SK-N-SH treated with all-trans-retinoic acid at 6 μM for 48 hours (cell line): ENCODE data around the gene GPR155.

Experiments used
- ATAC-seq: fragments of 200-7000 bp; cut with Tn5 transposase; 3 replicates; pipeline ENCODE4 v1.9.1; 2020; ENCODE audit warnings: mild to moderate bottlenecking, moderate library complexity
- ARNTL ChIP-seq: fragments of 450-650 bp; formaldehyde crosslinking; IDR thresholded peaks from 2 replicates; pipeline ENCODE4 v1.5.0; 2020; ENCODE audit warnings: low read depth, mild to moderate bottlenecking, moderate library complexity, borderline replicate concordance
- BACH2 ChIP-seq: fragments of 250-450 bp; sonication (Bioruptor Pico); IDR thresholded peaks from 2 replicates; pipeline ENCODE4 v1.9.0; 2021; ENCODE audit warnings: mild to moderate bottlenecking, borderline replicate concordance
- CSDC2 ChIP-seq: fragments of 250-450 bp; sonication (Bioruptor Pico); IDR thresholded peaks from 2 replicates; pipeline ENCODE4 v1.5.0; 2020; ENCODE audit warnings: mild to moderate bottlenecking, moderate library complexity
- CSRNP3 ChIP-seq: fragments of 250-450 bp; sonication (Bioruptor Pico); IDR thresholded peaks from 2 replicates; pipeline ENCODE4 v1.5.1; 2021; ENCODE audit warnings: mild to moderate bottlenecking, moderate library complexity
- ESRRG ChIP-seq: fragments of 250-450 bp; sonication (Bioruptor Pico); IDR thresholded peaks from 2 replicates; pipeline ENCODE4 v1.6.1; 2021; ENCODE audit warnings: mild to moderate bottlenecking
- GLIS3 ChIP-seq: fragments of 250-450 bp; sonication (Bioruptor Pico); IDR thresholded peaks from 2 replicates; pipeline ENCODE4 v1.5.0; 2020; ENCODE audit warnings: mild to moderate bottlenecking, moderate library complexity
- ISL1 ChIP-seq: fragments of 250-450 bp; sonication (Bioruptor Pico); IDR thresholded peaks from 2 replicates; pipeline ENCODE4 v2.1.2; 2022; ENCODE audit warnings: mild to moderate bottlenecking, moderate library complexity
- PATZ1 ChIP-seq: fragments of 250-450 bp; sonication (Bioruptor Pico); IDR thresholded peaks from 2 replicates; pipeline ENCODE4 v1.8.0; 2020; ENCODE audit warnings: mild to moderate bottlenecking, moderate library complexity, borderline replicate concordance
- POU6F1 ChIP-seq: fragments of 250-450 bp; sonication (Bioruptor Pico); IDR thresholded peaks from 2 replicates; pipeline ENCODE4 v1.8.0; 2021; ENCODE audit warnings: low read depth, mild to moderate bottlenecking, moderate library complexity, borderline replicate concordance
- RARB ChIP-seq: fragments of 250-450 bp; sonication (Bioruptor Pico); IDR thresholded peaks from 2 replicates; pipeline ENCODE4 v1.8.0; 2021; ENCODE audit warnings: mild to moderate bottlenecking, moderate library complexity
- SNAI2 ChIP-seq: fragments of 250-450 bp; sonication (Bioruptor Pico); IDR thresholded peaks from 2 replicates; pipeline ENCODE4 v1.5.0; 2020; ENCODE audit warnings: mild to moderate bottlenecking, moderate library complexity
- TCF4 ChIP-seq: fragments of 250-450 bp; sonication (Bioruptor Pico); IDR thresholded peaks from 2 replicates; pipeline ENCODE4 v1.8.0; 2021; ENCODE audit warnings: mild to moderate bottlenecking, moderate library complexity, borderline replicate concordance
- TOX ChIP-seq: fragments of 250-450 bp; sonication (Bioruptor Pico); IDR thresholded peaks from 2 replicates; pipeline ENCODE4 v1.8.0; 2021; ENCODE audit warnings: mild to moderate bottlenecking, moderate library complexity, borderline replicate concordance
- ZFP30 ChIP-seq: fragments of 450-650 bp; formaldehyde crosslinking; IDR thresholded peaks from 2 replicates; pipeline ENCODE4 v1.5.0; 2022; ENCODE audit warnings: mild to moderate bottlenecking, moderate library complexity
- ZNF70 ChIP-seq: fragments of 450-650 bp; formaldehyde crosslinking; IDR thresholded peaks from 2 replicates; pipeline ENCODE4 v1.5.0; 2020; ENCODE audit warnings: mild to moderate bottlenecking, moderate library complexity
- ZNF8 ChIP-seq: fragments of 450-650 bp; formaldehyde crosslinking; IDR thresholded peaks from 2 replicates; pipeline ENCODE4 v1.5.0; 2020; ENCODE audit warnings: mild to moderate bottlenecking, moderate library complexity
- TF ChIP-seq, protein P1 (sequence below): fragments of 250-450 bp; sonication (Bioruptor Pico); IDR thresholded peaks from 2 replicates; pipeline ENCODE4 v1.5.0; 2020; ENCODE audit warnings: mild to moderate bottlenecking, moderate library complexity
- TF ChIP-seq, protein P2 (sequence below): fragments of 250-450 bp; sonication (Bioruptor Pico); IDR thresholded peaks from 2 replicates; pipeline ENCODE4 v1.5.1; 2020; ENCODE audit warnings: low read depth, mild to moderate bottlenecking, moderate library complexity

Gene GPR155

DNA sequence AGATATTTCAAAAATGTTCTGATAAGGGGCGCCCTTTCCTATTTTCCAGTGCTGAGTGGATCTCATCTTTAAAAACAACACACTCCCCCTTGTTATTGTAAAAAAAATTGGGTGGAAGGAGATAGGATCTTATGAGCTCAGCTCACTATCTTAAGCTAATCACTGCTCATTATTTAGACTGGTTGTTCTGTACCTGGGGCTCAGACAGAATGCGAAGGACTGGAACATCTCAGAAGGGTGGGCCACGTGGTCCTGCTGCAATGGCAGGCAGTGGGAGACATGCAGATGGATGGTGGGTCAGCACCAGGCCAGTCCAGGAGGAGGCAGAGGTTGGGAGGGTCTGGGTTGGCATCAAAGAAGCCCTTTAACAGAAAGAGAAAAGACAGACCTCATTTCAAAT is 48.3 kb upstream of the GPR155 start:
- TF ChIP-seq ISL1 (CRISPR knock-in tag), result peak; percentile 53
- TF ChIP-seq ARNTL (CRISPR knock-in tag), result no peak
- peak; percentile 53; the same call in 1 of the 2 replicates for TF ChIP-seq TCF4
- 0 out of 2 replicates have a peak, but pooled peaks have one; percentile 18 for TF ChIP-seq SNAI2 (CRISPR knock-in tag)
- TF ChIP-seq POU6F1 (CRISPR knock-in tag), result no peak
- no peak for TF ChIP-seq BACH2 (CRISPR knock-in tag)
- TF ChIP-seq, protein P1, sequence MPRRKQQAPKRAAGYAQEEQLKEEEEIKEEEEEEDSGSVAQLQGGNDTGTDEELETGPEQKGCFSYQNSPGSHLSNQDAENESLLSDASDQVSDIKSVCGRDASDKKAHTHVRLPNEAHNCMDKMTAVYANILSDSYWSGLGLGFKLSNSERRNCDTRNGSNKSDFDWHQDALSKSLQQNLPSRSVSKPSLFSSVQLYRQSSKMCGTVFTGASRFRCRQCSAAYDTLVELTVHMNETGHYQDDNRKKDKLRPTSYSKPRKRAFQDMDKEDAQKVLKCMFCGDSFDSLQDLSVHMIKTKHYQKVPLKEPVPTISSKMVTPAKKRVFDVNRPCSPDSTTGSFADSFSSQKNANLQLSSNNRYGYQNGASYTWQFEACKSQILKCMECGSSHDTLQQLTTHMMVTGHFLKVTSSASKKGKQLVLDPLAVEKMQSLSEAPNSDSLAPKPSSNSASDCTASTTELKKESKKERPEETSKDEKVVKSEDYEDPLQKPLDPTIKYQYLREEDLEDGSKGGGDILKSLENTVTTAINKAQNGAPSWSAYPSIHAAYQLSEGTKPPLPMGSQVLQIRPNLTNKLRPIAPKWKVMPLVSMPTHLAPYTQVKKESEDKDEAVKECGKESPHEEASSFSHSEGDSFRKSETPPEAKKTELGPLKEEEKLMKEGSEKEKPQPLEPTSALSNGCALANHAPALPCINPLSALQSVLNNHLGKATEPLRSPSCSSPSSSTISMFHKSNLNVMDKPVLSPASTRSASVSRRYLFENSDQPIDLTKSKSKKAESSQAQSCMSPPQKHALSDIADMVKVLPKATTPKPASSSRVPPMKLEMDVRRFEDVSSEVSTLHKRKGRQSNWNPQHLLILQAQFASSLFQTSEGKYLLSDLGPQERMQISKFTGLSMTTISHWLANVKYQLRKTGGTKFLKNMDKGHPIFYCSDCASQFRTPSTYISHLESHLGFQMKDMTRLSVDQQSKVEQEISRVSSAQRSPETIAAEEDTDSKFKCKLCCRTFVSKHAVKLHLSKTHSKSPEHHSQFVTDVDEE (CRISPR knock-in tag), result peak; percentile 56; the same call in 1 of the 2 replicates
- no peak for TF ChIP-seq RARB (CRISPR knock-in tag)
- TF ChIP-seq CSDC2 (CRISPR knock-in tag), result no peak
- no peak for TF ChIP-seq GLIS3 (CRISPR knock-in tag)
- TF ChIP-seq ZFP30 (CRISPR knock-in tag), result no peak

GRCh38 chr2:174529916-174530315 is 43.1 kb upstream of the GPR155 start:
- no peak for TF ChIP-seq ESRRG
- TF ChIP-seq POU6F1 (CRISPR knock-in tag), result no peak
- no peak for TF ChIP-seq PATZ1
- no peak for TF ChIP-seq GLIS3 (CRISPR knock-in tag)
- no peak for TF ChIP-seq TOX
- no peak for TF ChIP-seq ZNF8 (CRISPR knock-in tag)
- TF ChIP-seq BACH2 (CRISPR knock-in tag), result no peak
- TF ChIP-seq ZNF70 (CRISPR knock-in tag), result no peak
- ATAC-seq, result no peak

More for the DNA sequence above, 48.3 kb upstream of the GPR155 start:
- no peak for ATAC-seq

- peak; percentile 95 for TF ChIP-seq ZNF8 (CRISPR knock-in tag)
- TF ChIP-seq RARB (CRISPR knock-in tag), result no peak
Measured at GRCh38 chr2:174527959-174528358, 41.1 kb upstream of the GPR155 start.

GRCh38 chr2:174527101-174527721 is 40.4 kb upstream of the GPR155 start:
- no peak for ATAC-seq
- TF ChIP-seq ZNF70 (CRISPR knock-in tag) (no peak), POU6F1 (CRISPR knock-in tag) (no peak), CSRNP3 (no peak), CSDC2 (CRISPR knock-in tag) (no peak), ZFP30 (CRISPR knock-in tag) (no peak), TOX (no peak), SNAI2 (CRISPR knock-in tag) (no peak), ZNF8 (CRISPR knock-in tag) (no peak), ISL1 (CRISPR knock-in tag) (no peak), TCF4 (no peak)
- TF ChIP-seq, protein P2, sequence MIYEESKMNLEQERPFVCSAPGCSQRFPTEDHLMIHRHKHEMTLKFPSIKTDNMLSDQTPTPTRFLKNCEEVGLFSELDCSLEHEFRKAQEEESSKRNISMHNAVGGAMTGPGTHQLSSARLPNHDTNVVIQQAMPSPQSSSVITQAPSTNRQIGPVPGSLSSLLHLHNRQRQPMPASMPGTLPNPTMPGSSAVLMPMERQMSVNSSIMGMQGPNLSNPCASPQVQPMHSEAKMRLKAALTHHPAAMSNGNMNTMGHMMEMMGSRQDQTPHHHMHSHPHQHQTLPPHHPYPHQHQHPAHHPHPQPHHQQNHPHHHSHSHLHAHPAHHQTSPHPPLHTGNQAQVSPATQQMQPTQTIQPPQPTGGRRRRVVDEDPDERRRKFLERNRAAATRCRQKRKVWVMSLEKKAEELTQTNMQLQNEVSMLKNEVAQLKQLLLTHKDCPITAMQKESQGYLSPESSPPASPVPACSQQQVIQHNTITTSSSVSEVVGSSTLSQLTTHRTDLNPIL (CRISPR knock-in tag), result no peak
- TF ChIP-seq, protein P1 (CRISPR knock-in tag), result no peak

More at GRCh38 chr2:174527959-174528358, 41.1 kb upstream of the GPR155 start:
- no peak for ATAC-seq
